GM19238 (cell line): Measurements from ENCODE around the gene MICAL2.

Source experiments
- DNase-seq: peaks from one replicate; pipeline ENCODE4 v3.0.0; 2011; ENCODE audit warnings: low spot score; ENCODE audit not compliant: insufficient read length

The MICAL2 gene

DNA sequence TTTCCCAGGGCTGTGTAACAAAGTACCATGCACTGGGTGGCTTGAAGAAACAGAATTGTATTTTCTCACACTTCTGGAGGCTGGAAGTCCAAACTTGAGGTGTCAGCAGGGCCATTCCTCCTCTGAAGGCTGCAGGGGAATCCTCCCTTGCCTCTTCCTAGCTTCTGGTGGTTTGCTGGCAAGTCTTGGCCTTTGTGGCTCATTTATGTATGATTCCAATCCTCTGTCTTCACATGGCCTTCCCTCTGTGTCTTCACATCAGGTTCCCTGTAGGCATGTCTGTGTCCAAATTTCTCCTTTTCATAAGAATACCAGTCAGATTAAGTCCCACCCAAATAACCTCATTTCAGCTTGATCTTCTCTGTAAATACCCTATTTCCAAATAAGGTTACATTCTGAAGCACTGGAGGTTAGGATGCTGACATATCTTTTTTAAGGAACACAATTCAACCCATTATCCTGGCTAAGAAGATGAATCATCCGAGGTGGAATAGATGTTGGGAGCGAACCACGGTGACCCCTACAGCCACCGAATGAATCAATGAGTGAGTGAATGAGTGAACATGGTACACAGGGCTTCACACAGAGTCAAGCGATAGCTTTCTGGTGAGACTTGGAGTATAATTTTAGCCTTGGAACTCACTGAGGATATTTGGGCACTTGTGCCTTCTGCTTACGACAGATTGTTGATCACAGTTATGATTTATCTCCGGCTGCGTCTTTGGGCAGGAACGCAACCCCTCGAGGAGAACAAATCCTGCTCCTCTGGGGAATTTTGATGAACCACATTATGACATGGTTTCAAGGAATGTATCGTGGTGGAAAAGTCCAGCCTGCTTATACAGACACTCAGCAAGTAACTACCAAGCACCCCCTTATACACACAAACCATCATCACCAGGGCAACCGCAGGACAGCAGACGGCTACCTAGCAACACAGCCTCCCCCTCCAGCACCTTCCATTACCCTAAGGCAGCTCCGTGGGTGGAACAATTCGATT, 34.3 kb upstream of the MICAL2 start:
- no peak for DNase-seq

DNA sequence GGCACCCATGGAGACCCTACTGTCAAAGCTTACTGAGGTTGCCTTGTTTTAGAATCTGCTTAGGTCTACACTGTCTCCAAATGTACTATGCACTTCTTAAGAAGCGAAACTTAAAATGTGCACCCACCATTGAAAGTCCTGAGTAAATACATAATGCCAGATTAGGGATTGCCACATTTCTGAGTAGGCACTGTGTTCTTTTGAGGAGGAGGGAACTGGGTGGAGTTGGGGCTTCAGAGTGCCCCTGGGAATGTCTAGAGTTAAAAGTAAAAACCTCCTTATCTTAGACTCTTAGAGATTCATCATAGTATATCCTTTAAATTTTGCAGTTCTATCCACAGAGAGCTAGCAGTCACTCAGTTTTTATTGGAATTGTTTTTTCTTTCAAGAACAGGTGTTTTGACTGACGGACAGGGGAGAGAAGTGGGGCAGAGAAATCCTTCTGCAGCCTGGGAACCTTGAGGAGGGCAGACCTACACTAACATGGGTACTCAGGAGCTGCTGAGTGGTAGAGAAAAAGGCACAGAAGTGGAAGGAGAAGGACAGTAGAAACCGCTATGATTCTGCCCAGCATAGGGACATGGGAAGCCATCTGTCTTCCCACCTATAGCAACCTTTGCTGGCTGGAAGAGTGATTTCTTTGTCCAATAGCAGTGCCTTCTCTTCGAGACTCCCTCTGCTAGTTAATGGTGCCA, 33.4 kb upstream of the MICAL2 start:
- DNase-seq: no peak

GRCh38 chr11:12077535-12078280, 32.7 kb upstream of the MICAL2 start:
- DNase-seq: no peak

- DNase-seq: no peak
Observed at GRCh38 chr11:12079726-12080556, 30.4 kb upstream of the MICAL2 start.

- no peak for DNase-seq
Observed at GRCh38 chr11:12083380-12083779, 27.0 kb upstream of the MICAL2 start.

- no peak for DNase-seq
Observed at GRCh38 chr11:12084256-12084655, 26.1 kb upstream of the MICAL2 start.

DNA sequence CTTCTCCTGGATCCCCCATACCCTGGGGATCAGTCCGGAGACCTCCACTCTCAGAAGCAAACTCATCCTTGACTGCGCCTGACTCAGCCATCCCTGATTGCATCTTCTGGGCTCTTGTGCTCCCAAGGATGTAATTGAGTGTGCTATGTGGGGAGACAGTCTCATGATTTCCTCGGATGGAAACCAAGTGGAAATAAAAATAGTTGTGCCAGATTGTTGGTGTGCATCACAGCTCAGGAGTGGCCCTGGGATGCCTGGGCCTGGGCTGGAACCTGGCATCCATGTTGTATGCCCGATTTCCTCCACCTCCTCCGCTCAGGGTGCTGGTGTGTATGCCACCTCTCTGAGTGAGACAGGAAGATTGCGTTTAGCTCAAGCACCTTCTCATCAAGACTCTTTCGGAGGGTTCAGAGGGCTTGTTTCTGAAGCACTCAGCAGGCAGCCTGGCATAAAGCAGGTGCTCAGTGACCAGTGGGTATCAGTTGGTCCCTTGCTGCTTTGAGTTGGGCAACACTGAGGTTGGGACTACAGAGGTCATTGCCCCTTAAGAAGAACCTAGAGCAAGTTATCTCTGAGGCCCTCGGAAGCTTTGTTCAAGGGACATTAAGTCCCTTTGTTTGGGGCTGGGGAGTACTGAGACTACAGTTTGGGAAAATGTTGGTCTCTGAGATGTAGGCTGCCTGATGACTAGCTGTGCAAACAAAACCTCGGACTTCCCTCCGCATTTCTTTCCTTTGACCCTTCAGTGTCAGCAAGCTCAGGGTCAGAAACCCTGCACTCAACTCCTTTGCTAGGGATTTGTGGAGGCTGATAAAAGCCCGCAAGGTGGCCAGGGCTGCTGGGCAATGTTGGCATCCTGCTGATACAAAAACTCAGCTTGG, 24.8 kb upstream of the MICAL2 start:
- no peak for DNase-seq

DNA sequence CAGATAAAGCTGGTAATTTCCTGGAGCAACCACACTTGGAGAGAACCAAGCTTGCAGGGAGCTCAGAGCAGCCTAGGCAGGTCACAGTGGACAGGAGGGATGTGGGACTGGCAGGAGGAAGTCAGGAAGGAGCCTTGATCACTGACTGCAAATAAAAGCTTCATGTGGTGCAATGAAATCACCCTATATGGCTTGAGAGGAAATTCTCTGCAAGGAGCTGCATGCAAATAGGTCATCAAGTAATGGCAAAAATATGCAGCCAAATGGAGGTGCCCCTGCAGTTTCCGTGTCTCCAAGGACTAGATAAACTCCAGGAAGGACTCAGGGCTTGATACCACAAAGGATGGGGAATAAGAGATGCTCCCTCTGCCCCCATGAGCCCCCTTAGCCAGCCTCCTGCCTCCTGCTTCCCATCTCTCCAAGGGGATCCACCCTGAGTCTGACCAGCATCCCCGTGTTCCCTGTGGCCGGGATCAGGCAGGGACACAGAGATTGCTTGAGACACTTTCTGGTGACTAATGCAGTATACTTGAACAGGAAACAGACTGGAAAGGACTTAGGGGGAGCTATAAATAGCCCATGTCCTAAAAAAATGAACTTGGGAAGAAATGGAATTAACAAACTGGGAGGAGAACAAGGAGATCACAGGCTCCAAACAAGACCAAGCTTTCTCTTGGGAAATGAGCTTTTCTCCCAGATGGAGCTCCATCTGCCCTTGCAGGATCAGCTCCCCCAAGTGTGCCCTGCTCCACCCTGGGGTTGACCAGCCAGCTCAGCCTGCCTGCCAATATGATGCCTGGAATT, 23.9 kb upstream of the MICAL2 start:
- no peak for DNase-seq

DNA sequence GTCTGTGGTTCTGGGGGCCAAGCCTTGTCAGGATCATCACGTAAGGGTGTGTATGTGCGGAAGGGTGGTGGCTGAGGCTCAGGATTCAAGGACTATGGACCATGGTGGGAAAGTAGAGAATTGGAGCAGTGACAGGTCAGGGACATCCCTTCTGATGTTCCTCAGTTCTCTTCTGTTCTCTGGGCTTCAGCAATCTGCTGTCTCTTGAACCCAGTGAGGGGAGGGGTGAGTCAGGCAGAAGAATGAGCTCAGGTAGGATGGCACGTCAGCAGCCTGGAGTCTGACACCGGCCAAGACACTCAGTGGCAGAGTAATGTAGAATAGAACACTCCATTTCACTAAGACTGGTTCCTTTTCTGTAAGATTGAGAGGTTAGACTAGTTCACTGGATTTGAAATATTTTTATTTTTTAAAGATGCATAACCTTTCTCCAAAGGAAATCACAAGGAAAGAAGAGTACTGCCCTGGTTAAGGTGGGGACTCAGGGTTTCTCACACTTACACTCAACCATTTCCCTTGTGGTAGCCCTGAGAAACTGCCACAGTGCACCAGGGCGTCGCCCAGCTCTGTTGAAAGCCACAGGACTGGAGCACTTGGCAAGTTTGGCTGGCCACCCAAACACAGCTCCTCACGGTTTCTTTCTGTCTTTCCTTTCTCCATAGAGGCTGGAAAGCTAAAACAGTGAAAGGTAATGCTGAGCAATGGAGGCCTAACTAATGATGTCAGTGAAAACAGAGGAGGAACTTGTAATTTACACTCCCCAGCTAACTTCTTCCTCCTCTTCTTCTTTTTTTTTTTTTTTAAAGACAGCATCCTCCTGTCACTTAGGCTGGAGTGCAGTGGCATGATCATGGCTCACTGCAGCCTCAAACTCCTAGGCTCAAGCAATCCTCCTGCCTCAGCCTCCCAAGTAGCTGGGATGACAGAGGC, 23.1 kb upstream of the MICAL2 start:
- no peak for DNase-seq

DNA sequence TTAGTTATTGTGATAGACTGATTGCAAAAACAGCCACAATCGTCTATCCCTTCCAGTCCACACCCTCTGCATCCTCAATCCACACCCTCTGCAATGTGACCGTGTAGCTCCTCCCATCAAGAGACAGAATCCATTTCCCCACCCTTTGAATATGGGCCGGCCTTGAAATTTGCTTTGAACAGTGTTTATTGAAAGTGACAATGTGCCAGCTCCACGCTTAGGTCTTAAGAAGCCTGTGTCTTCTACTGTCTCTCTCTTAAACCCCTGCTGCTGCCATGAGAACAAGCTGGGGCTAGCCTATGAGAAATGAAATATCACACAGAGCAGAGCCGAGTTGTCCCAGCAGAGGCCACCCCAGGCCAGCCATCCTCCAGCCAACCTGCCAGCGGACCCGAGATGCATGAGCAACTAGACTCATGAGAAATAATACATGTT, 22.3 kb upstream of the MICAL2 start:
- DNase-seq: no peak

DNA sequence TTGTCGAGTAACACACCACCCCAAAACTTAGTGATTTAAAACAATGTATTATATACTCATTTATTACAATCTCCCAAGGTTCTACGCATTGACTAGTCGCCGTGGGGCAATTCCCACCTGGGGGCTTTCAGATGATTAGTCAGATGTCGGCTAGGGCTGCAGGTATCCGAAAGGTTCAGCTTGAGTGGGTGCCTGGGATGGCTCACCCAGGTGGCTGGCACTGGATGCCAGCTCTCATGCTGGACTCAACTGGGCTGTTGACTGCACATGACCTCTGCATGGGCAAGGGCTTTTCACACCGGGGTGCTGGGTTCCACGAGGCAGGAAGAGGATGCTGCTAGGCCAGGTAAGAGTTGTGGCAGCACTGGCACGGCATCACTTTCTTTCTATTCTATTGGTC, 21.9 kb upstream of the MICAL2 start:
- DNase-seq: no peak

DNA sequence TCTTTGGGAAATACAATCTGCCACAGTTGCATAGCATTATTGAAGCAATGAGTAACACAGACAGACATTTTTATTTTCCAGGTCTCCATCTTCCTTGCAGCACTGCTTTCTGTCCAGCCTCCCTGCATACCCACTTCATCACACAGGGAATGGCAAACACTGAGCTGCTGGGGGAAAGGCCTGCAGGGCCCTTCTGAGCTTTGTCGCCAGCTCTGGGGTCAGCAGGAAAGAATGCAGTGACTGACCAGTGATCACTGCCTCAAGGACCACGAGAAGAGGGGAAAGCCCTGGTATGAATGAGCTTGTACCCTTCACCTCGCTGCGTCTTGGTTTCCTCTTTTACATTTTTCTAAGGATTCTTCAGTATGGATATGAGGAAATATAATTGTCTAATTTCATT, 21.3 kb upstream of the MICAL2 start:
- no peak for DNase-seq

DNA sequence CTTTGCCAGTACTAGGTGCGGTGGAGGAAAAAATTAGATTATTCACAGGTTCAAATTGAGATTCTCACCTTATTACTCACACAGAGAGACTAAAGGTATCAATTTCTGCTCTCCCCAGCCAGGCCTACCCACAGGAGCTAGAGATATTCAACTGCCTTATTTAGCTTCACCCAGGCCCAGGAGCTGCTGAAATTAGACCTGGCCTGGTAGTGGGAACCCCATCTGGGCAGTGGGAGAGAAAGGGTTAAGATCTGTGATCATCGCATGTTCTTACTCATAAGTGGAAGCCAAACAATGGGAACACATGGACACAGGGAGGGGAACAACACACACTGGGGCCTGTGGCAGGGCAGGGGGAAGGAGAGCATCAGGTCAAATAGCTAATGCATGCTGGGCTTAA, 20.9 kb upstream of the MICAL2 start:
- no peak for DNase-seq

GRCh38 chr11:12090061-12090591, 20.3 kb upstream of the MICAL2 start:
- DNase-seq: no peak

DNA sequence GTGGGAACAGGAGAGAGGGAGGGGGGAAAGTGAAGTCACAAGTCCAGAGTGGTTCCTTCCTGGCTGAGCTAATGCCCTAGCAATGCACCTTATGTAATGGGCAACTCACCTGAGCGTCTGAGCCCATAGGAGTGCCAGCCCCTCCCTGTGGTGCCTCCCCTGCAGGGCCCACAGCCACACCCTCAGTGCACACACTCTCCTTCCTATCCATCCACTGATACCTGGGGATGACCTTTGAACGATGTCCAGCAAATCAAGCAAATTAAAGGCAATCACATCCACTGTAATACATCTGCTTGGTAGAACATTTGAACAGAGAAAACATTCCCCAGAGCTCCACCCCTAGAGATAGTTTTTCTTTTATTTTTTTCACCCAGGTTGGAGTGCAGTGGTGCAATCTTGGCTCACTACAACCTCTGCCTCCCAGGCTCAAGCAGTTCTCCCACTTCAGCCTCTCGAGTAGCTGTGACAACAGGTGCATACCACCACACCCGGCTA, 19.6 kb upstream of the MICAL2 start:
- no peak for DNase-seq

DNA sequence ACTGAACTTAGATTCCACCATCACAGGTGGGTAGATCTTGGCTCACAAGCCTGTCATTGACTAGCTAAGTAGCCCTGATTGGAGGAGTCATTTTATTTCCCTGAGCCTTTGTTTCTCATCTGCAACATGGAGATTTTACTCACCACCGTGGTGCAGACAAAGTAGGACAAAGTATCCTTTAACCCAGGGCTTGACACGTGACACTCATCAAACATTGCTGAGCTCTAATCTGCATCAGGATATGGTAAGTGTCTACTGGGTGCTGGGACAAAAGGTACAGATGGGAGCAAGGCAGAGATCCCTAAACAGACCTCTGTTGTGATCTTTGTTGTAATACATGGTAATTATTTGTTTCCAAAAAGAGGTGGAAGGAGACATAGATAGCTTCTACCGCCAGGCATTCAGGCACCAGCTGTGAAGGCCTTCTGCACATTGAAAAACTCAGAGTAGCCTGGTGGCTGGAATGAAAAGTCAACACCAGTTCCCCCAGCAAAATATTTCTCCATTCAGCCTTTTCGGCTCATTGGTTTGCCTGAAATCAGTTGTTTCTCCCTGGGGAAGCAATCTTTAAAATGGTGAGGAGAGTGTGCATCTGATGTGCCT, 18.3 kb upstream of the MICAL2 start:
- no peak for DNase-seq

DNA sequence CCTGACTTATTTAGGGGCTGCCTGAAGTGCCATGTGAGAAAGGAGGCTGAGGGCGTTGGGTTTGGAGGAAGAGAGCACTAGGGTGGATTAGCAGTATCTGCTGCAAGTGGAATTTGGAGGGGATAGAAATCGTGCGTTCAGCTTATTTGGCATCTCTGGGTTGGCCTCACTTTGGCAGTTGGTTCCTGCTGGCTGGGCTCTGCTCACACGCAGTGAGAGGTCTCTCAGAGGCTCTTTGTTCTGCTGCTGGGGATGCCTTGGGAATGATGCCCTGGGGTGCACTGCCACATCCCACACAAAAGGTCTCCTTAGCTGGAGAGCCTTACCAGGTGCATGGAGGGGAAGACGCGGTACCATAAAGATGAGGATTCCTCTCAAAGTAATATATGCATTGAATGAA, 17.7 kb upstream of the MICAL2 start:
- no peak for DNase-seq
